GM12892 (cell line): Measurements from ENCODE around the gene SLBP.
A peak's percentile ranks its signal among the peaks of the same experiment; 100 is the strongest.

Experiments used
- DNase-seq: peaks from one replicate; pipeline ENCODE4 v3.0.0; 2011; ENCODE audit not compliant: insufficient read length
- FAIRE-seq: peaks from 2 replicates; lab custom pipeline; 2011; peaks lifted over from hg19 to GRCh38; lab: Jason Lieb, UNC
- POLR2A ChIP-seq: IDR thresholded peaks from 2 replicates; pipeline ENCODE4 v1.6.1; 2011; ENCODE audit warnings: low read depth, low read length, control low read depth
- POLR2AphosphoS5 ChIP-seq: IDR thresholded peaks from 2 replicates; pipeline ENCODE4 v1.6.1; 2011; ENCODE audit warnings: low read depth, low read length, control low read depth
- TAF1 ChIP-seq: IDR thresholded peaks from 2 replicates; pipeline ENCODE4 v1.6.1; 2011; ENCODE audit warnings: low read depth, mild to moderate bottlenecking, control low read depth, low read length, borderline replicate concordance

Gene SLBP

GRCh38 chr4:1654216-1654955, 57.7 kb downstream of the SLBP start:
- FAIRE-seq (no peak), DNase-seq (no peak)
- no peak for TF ChIP-seq POLR2AphosphoS5
- no peak for TF ChIP-seq POLR2A
- no peak for TF ChIP-seq TAF1

- no peak for DNase-seq
- no peak for FAIRE-seq
- TF ChIP-seq POLR2AphosphoS5 (no peak), TAF1 (no peak), POLR2A (no peak)
Measured at GRCh38 chr4:1653776-1654175, 58.3 kb downstream of the SLBP start.

- DNase-seq (no peak), FAIRE-seq (peak; percentile 81)
- TF ChIP-seq POLR2A = no peak
- no peak for TF ChIP-seq POLR2AphosphoS5
- no peak for TF ChIP-seq TAF1
Measured at GRCh38 chr4:1652088-1652487, 60.0 kb downstream of the SLBP start.

- TF ChIP-seq POLR2AphosphoS5 (no peak), TAF1 (no peak), POLR2A (no peak)
- no peak for FAIRE-seq
- DNase-seq = no peak
Measured at GRCh38 chr4:1651609-1652008, 60.5 kb downstream of the SLBP start.

- FAIRE-seq (no peak), DNase-seq (no peak)
- TF ChIP-seq TAF1 (no peak), POLR2AphosphoS5 (no peak), POLR2A (no peak)
Measured at GRCh38 chr4:1648962-1649361, 63.2 kb downstream of the SLBP start.

- TF ChIP-seq POLR2A (no peak), POLR2AphosphoS5 (no peak), TAF1 (no peak)
- FAIRE-seq (no peak), DNase-seq (no peak)
Measured at GRCh38 chr4:1647432-1647831, 64.7 kb downstream of the SLBP start.

GRCh38 chr4:1646690-1647089, 65.4 kb downstream of the SLBP start:
- no peak for FAIRE-seq
- DNase-seq = no peak
- TF ChIP-seq POLR2AphosphoS5 (no peak), TAF1 (no peak), POLR2A (no peak)

GRCh38 chr4:1644891-1645657, 67.0 kb downstream of the SLBP start:
- no peak for FAIRE-seq
- TF ChIP-seq POLR2A = no peak
- no peak for TF ChIP-seq TAF1
- no peak for TF ChIP-seq POLR2AphosphoS5
- DNase-seq = no peak

- FAIRE-seq = no peak
- DNase-seq = no peak
- TF ChIP-seq TAF1 (no peak), POLR2A (no peak), POLR2AphosphoS5 (no peak)
Measured at GRCh38 chr4:1643971-1644735, 68.0 kb downstream of the SLBP start.
